ENCODE data around the gene CEACAM8.
"Not testable (repeated sequence)": the region's sequence is repeated elsewhere in the genome, so short reads cannot be mapped to it uniquely, and the experiment has no call there.

The CEACAM8 gene

GRCh38 chr19:42540071-42540553, 54.6 kb downstream of the CEACAM8 start:
- DNase-seq (ENCODE audit: low read depth), result no peak
- TF ChIP-seq MYC (IDR thresholded peaks at IDR 0.05; ENCODE audit: low read depth, low read length), result no peak
- TF ChIP-seq MAX (IDR thresholded peaks at IDR 0.05; ENCODE audit: low read depth, low read length), result no peak
- no peak for TF ChIP-seq CTCF (IDR thresholded peaks at IDR 0.05; ENCODE audit: low read depth, low read length)
- TF ChIP-seq POLR2A (IDR thresholded peaks at IDR 0.05; ENCODE audit: extremely low read depth, insufficient read length), result no peak
- no peak overlapping the region for H3K4me3 ChIP-seq (ENCODE audit: low read depth, low read length)

DNA sequence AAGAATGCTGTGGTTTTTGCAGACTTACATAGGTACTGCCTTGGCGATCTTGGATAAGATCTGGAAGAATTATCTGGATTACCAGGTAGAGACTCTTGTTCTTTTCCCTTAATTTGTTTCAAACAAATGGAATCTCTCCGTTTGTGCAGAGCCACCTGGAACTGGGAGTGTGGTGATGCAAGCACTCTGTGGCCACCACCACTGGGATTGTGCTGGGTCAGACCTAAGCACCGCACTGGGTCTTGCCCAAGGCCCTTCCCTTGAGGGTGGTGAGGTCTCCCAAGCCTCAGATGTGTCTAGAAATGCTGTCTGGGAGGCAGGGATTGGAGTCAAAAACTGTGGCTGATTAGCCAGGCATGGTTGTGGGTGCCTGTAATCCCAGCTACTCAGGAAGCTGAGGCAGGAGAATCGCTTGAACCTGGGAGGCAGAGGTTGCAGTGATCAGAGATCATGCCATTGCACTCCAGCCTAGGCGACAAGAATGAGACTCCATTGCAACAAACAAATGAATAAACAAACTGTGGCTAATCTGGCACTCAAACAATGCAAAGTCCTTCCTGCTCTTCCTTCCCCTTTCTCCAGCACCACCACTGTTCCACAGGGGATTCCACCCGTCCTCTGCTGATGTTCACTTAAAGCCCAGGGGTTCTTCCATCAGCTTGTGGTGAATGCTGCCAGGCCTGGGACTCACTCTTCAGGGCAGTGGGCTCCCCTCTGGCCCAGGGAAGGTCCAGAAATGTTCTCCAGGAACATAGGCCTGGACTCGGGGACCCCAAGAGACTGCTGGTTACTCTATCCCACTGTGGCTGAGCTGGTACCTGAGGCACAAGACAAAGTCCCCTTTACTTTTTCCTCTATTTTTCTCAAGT, 55.6 kb downstream of the CEACAM8 start:
- no peak overlapping the region for H3K4me3 ChIP-seq (ENCODE audit: low read depth, low read length)
- no peak for TF ChIP-seq POLR2A (IDR thresholded peaks at IDR 0.05; ENCODE audit: extremely low read depth, insufficient read length)
- no peak for TF ChIP-seq MAX (IDR thresholded peaks at IDR 0.05; ENCODE audit: low read depth, low read length)
- no peak for TF ChIP-seq CTCF (IDR thresholded peaks at IDR 0.05; ENCODE audit: low read depth, low read length)
- no peak for TF ChIP-seq MYC (IDR thresholded peaks at IDR 0.05; ENCODE audit: low read depth, low read length)
- no peak for DNase-seq (ENCODE audit: low read depth)

- not testable (repeated sequence) for H3K4me3 ChIP-seq (ENCODE audit: low read depth, low read length); DNase-seq (ENCODE audit: low read depth)
Observed at GRCh38 chr19:42535276-42535675, 59.4 kb downstream of the CEACAM8 start.

- TF ChIP-seq MYC (IDR thresholded peaks at IDR 0.05; ENCODE audit: low read depth, low read length) (no peak), MAX (IDR thresholded peaks at IDR 0.05; ENCODE audit: low read depth, low read length) (no peak), POLR2A (IDR thresholded peaks at IDR 0.05; ENCODE audit: extremely low read depth, insufficient read length) (no peak), CTCF (IDR thresholded peaks at IDR 0.05; ENCODE audit: low read depth, low read length) (no peak)
- H3K4me3 ChIP-seq (ENCODE audit: low read depth, low read length), result no peak overlapping the region
- no peak for DNase-seq (ENCODE audit: low read depth)
Observed at GRCh38 chr19:42534391-42534790, 60.3 kb downstream of the CEACAM8 start.

DNA sequence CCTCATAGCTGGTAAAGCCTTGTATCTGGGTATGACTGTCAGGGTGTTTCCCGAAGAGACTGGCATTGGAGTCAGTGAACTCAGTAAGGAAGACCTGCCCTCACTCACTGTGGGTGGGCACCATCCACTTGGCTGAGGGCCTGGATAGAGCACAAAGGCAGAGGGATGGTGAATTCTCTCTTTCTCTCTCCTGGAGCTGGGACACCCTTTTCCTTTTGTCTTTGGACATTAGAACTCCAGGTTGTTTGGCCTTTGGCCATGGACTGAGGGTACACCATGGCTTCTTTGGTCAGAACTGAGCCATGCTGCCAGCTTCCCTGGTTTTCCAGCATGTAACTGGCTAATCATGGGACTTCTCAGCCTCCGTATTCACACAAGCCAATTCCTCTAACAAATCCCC, 61.8 kb downstream of the CEACAM8 start:
- H3K4me3 ChIP-seq (ENCODE audit: low read depth, low read length), result no peak overlapping the region
- TF ChIP-seq CTCF (IDR thresholded peaks at IDR 0.05; ENCODE audit: low read depth, low read length) (no peak), MAX (IDR thresholded peaks at IDR 0.05; ENCODE audit: low read depth, low read length) (no peak), MYC (IDR thresholded peaks at IDR 0.05; ENCODE audit: low read depth, low read length) (no peak), POLR2A (IDR thresholded peaks at IDR 0.05; ENCODE audit: extremely low read depth, insufficient read length) (no peak)
- no peak for DNase-seq (ENCODE audit: low read depth)

- H3K4me3 ChIP-seq (ENCODE audit: low read depth, low read length), result no peak overlapping the region
- TF ChIP-seq MAX (IDR thresholded peaks at IDR 0.05; ENCODE audit: low read depth, low read length) (no peak), CTCF (IDR thresholded peaks at IDR 0.05; ENCODE audit: low read depth, low read length) (no peak), POLR2A (IDR thresholded peaks at IDR 0.05; ENCODE audit: extremely low read depth, insufficient read length) (no peak), MYC (IDR thresholded peaks at IDR 0.05; ENCODE audit: low read depth, low read length) (no peak)
- no peak for DNase-seq (ENCODE audit: low read depth)
Observed at GRCh38 chr19:42531313-42531712, 63.4 kb downstream of the CEACAM8 start.
